Stimulated activated naive CD8-positive, alpha-beta T cell treated with anti-CD3 and anti-CD28 coated beads, Interleukin-15, amount 100 ng/mL, for 72 hours (primary cell): ENCODE measurements around the gene RAB36.
A peak's percentile ranks its signal among the peaks of the same experiment; 100 is the strongest.

Source experiments
- ATAC-seq: fragments of 150-1000 bp; cut with Tn5 transposase; 2 replicates; pipeline ENCODE4 v1.10.0; 2021; ENCODE audit warnings: mild to moderate bottlenecking, moderate library complexity
- DNase-seq, 2 donors: peaks; one replicate each; pipeline ENCODE4 v3.0.0; 2021 to 2022
- H3K27ac Mint-ChIP-seq, 2 donors: one replicate each; pipeline ENCODE4 v1.8.0; 2022; ENCODE audit warnings: mild to moderate bottlenecking in 2 of 2, mixed read lengths in 2 of 2, moderate library complexity in 2 of 2
- H3K27me3 Mint-ChIP-seq: one replicate; pipeline ENCODE4 v1.8.0; 2022; ENCODE audit warnings: mixed read lengths
- H3K4me1 Mint-ChIP-seq: one replicate; pipeline ENCODE4 v1.8.0; 2022; ENCODE audit warnings: mild to moderate bottlenecking, mixed read lengths
- H3K4me3 Mint-ChIP-seq, 2 donors: one replicate each; pipeline ENCODE4 v1.8.0; 2022; ENCODE audit warnings: mild to moderate bottlenecking in 2 of 2, mixed read lengths in 2 of 2, moderate library complexity in 1 of 2
- H3K9me3 Mint-ChIP-seq, 2 donors: one replicate each; pipeline ENCODE4 v1.8.0; 2022; ENCODE audit warnings: mixed read lengths in 2 of 2

The RAB36 gene

GRCh38 chr22:23175817-23176644 is 30.8 kb downstream of the RAB36 start:
- H3K9me3 Mint-ChIP-seq = peaks cover 0 to 12% of the 10 kb centered on the region in 2 donors
- no peak overlapping the region for H3K4me3 Mint-ChIP-seq
- H3K27ac Mint-ChIP-seq = no peak overlapping the region
- no peak for ATAC-seq
- H3K4me1 Mint-ChIP-seq = peaks cover 25% of the 10 kb centered on the region
- DNase-seq = no peak
- H3K27me3 Mint-ChIP-seq = no peaks in the 10 kb centered on the region

- DNase-seq (no peak), ATAC-seq (no peak)
- Mint-ChIP-seq H3K27me3 (no peaks in the 10 kb centered on the region), H3K4me1 (peaks cover 26% of the 10 kb centered on the region), H3K4me3 (no peak overlapping the region), H3K27ac (no peak overlapping the region), H3K9me3 (peaks cover 0 to 12% of the 10 kb centered on the region in 2 donors)
Measured at GRCh38 chr22:23176645-23177027, 31.4 kb downstream of the RAB36 start.

DNA sequence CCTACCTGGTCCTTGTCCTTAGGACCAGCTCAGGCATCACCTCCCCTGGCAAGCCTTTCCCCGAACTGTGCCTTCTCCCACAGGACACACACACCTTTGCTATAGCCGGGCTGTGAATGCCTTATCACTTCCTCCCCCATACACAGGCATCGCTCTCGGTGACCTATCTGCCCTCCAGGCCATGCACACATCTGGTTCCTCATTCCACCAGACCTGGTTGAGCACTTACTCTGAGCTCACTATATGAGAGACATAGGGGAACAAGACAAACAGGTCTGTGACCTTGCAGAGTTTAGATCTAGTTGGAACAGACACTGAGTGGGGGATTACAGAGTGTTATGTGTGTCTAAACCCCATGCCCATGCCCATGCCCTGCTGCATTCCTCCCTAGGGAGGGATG is 31.9 kb downstream of the RAB36 start:
- H3K4me1 Mint-ChIP-seq = peaks cover 31% of the 10 kb centered on the region
- ATAC-seq = no peak
- H3K9me3 Mint-ChIP-seq = peaks cover 0 to 12% of the 10 kb centered on the region in 2 donors
- H3K27ac Mint-ChIP-seq = no peak overlapping the region
- no peak for DNase-seq
- H3K4me3 Mint-ChIP-seq = no peak overlapping the region
- H3K27me3 Mint-ChIP-seq = no peaks in the 10 kb centered on the region

- no peak overlapping the region for H3K27ac Mint-ChIP-seq
- no peak overlapping the region for H3K4me3 Mint-ChIP-seq
- DNase-seq (peak; percentile 52 to 58), ATAC-seq (no peak)
- H3K27me3 Mint-ChIP-seq = no peaks in the 10 kb centered on the region
- peaks cover 46% of the 10 kb centered on the region for H3K4me1 Mint-ChIP-seq
- peaks cover 0 to 12% of the 10 kb centered on the region in 2 donors for H3K9me3 Mint-ChIP-seq
Measured at GRCh38 chr22:23178512-23179254, 33.4 kb downstream of the RAB36 start.

- DNase-seq = peak; percentile 35
- H3K27me3 Mint-ChIP-seq = no peaks in the 10 kb centered on the region
- peaks cover 50% of the 10 kb centered on the region for H3K4me1 Mint-ChIP-seq
- ATAC-seq = no peak
- H3K27ac Mint-ChIP-seq = no peak overlapping the region
- H3K4me3 Mint-ChIP-seq = peak overlapping the region; percentile 75 to 79
- peaks cover 0 to 12% of the 10 kb centered on the region in 2 donors for H3K9me3 Mint-ChIP-seq
Measured at GRCh38 chr22:23179381-23180299, 34.4 kb downstream of the RAB36 start.

GRCh38 chr22:23180301-23180892 is 35.1 kb downstream of the RAB36 start, which contains the start of gene BCR:
BCR (plus strand) TSS chr22:23180509; CDS start chr22:23180961, 452 bp downstream.
- DNase-seq = peak; percentile 46 to 49
- Mint-ChIP-seq H3K9me3 (peaks cover 0 to 12% of the 10 kb centered on the region in 2 donors), H3K4me1 (peaks cover 56% of the 10 kb centered on the region)

DNA sequence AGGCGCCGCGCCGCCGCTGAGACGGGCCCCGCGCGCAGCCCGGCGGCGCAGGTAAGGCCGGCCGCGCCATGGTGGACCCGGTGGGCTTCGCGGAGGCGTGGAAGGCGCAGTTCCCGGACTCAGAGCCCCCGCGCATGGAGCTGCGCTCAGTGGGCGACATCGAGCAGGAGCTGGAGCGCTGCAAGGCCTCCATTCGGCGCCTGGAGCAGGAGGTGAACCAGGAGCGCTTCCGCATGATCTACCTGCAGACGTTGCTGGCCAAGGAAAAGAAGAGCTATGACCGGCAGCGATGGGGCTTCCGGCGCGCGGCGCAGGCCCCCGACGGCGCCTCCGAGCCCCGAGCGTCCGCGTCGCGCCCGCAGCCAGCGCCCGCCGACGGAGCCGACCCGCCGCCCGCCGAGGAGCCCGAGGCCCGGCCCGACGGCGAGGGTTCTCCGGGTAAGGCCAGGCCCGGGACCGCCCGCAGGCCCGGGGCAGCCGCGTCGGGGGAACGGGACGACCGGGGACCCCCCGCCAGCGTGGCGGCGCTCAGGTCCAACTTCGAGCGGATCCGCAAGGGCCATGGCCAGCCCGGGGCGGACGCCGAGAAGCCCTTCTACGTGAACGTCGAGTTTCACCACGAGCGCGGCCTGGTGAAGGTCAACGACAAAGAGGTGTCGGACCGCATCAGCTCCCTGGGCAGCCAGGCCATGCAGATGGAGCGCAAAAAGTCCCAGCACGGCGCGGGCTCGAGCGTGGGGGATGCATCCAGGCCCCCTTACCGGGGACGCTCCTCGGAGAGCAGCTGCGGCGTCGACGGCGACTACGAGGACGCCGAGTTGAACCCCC is 35.8 kb downstream of the RAB36 start:
- H3K4me1 Mint-ChIP-seq = peaks cover 62% of the 10 kb centered on the region
- peak overlapping the region; percentile 92 to 95 for H3K4me3 Mint-ChIP-seq
- no peaks in the 10 kb centered on the region for H3K27me3 Mint-ChIP-seq
- peaks cover 0 to 7% of the 10 kb centered on the region in 2 donors for H3K9me3 Mint-ChIP-seq
- H3K27ac Mint-ChIP-seq = peak overlapping the region; percentile 42 to 48
- DNase-seq (peak; percentile 42 to 49), ATAC-seq (peak; percentile 10)

More at GRCh38 chr22:23180301-23180892, 35.1 kb downstream of the RAB36 start, which contains the start of gene BCR:
- Mint-ChIP-seq H3K27ac (peak within 1 kb of the TSS; percentile 42 to 48), H3K27me3 (no peaks in the 10 kb centered on the region), H3K4me3 (peak within 1 kb of the TSS; percentile 92 to 95)
- peak; percentile 61 for ATAC-seq

GRCh38 chr22:23181721-23182308 is 36.5 kb downstream of the RAB36 start:
- peak overlapping the region in 1 of 2 donors; percentile 79 for H3K27ac Mint-ChIP-seq
- ATAC-seq = no peak
- no peaks in the 10 kb centered on the region for H3K9me3 Mint-ChIP-seq
- H3K4me3 Mint-ChIP-seq = peak overlapping the region; percentile 92 to 95
- peak; percentile 16 to 35 for DNase-seq
- peaks cover 69% of the 10 kb centered on the region for H3K4me1 Mint-ChIP-seq
- no peaks in the 10 kb centered on the region for H3K27me3 Mint-ChIP-seq

DNA sequence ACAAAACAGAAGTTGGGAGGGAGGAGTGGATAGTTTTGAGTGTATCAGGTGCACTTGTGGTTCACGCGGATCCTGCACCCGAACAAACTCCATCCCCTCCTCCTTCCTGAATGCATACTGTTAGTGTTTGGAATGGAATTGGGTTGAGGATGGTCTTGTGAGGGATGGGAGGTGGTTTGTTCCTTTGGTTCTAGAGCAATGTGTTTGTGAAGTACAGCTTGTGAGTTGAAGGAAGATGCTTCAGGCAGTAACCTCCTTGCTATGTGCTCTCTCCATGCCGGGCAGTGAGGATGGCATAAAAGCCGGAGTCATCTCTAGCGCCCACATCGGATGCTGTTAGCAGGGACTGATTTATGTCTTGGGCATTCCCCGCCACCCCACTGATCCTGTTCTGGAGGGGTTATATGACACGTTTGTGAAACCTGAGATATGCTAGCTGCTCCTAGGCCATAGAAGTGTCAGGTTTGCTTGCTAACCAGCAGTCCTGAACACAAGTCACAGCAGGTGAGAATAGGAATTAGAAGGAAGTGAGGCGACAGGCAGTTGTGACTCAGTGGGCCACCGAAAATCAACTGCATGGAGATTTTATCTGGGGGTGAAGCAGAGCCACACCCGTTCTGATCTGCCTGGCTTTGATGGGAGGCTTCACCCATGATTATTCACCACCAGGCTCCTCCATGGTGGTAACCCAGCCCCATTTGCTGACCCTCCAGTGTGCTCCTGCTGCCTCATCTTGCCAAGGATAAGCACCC is 37.2 kb downstream of the RAB36 start:
- DNase-seq (peak; percentile 52 to 85), ATAC-seq (peak; percentile 85)
- no peaks in the 10 kb centered on the region for H3K27me3 Mint-ChIP-seq
- H3K9me3 Mint-ChIP-seq = no peaks in the 10 kb centered on the region
- peaks cover 74% of the 10 kb centered on the region for H3K4me1 Mint-ChIP-seq
- peak overlapping the region; percentile 92 to 95 for H3K4me3 Mint-ChIP-seq
- H3K27ac Mint-ChIP-seq = peak overlapping the region in 1 of 2 donors; percentile 79

- Mint-ChIP-seq H3K9me3 (no peaks in the 10 kb centered on the region), H3K27ac (no peak overlapping the region), H3K4me1 (peaks cover 81% of the 10 kb centered on the region), H3K27me3 (no peaks in the 10 kb centered on the region), H3K4me3 (peak overlapping the region; percentile 92 to 95)
- ATAC-seq (no peak), DNase-seq (no peak)
Measured at GRCh38 chr22:23183061-23183698, 37.9 kb downstream of the RAB36 start.

- H3K4me1 Mint-ChIP-seq = peaks cover 76% of the 10 kb centered on the region
- H3K27me3 Mint-ChIP-seq = no peaks in the 10 kb centered on the region
- peak overlapping the region in 1 of 2 donors; percentile 2 for H3K27ac Mint-ChIP-seq
- H3K9me3 Mint-ChIP-seq = no peaks in the 10 kb centered on the region
- no peak for DNase-seq
- peak overlapping the region; percentile 54 to 95 for H3K4me3 Mint-ChIP-seq
- ATAC-seq = no peak
Measured at GRCh38 chr22:23184100-23184763, 39.0 kb downstream of the RAB36 start.

- no peak for ATAC-seq
- no peak overlapping the region for H3K27ac Mint-ChIP-seq
- no peak for DNase-seq
- H3K4me3 Mint-ChIP-seq = peak overlapping the region; percentile 54 to 85
- peaks cover 75% of the 10 kb centered on the region for H3K4me1 Mint-ChIP-seq
- no peaks in the 10 kb centered on the region for H3K27me3 Mint-ChIP-seq
- H3K9me3 Mint-ChIP-seq = no peaks in the 10 kb centered on the region
Measured at GRCh38 chr22:23184764-23185113, 39.5 kb downstream of the RAB36 start.
